ENCODE measurements around the gene ABCC1. TPM values are rescaled to one million over a fixed set of nuclear protein-coding genes. Genes with fewer than 3 reads are reported as not detected.

Gene ABCC1
- total RNA-seq, 1 experiment from 2014 or later: 61.9 TPM

GRCh38 chr16:16025214-16025968, 76.0 kb downstream of the ABCC1 start:
- Mint-ChIP-seq H3K27ac (peak overlapping the region; percentile 53; the same call in 1 of the 2 replicates), H3K36me3 (peaks cover 14% of the 10 kb centered on the region), H3K9me3 (no peaks in the 10 kb centered on the region), H3K4me3 (no peak overlapping the region), H3K4me1 (peaks cover 6% of the 10 kb centered on the region; the same call in 1 of the 2 replicates), H3K27me3 (ENCODE audit: low read depth) (no peaks in the 10 kb centered on the region)
- POLR2A ChIA-PET: no interaction called here
- CTCF ChIA-PET: interaction anchor here (0.9 to 1.4 kb wide), 2 partner anchors 26 to 150 kb away, joined by 3 to 7 read pairs; no protein-coding TSS in a partner anchor
- DNase-seq (ENCODE audit: low spot score): no peak
- TF ChIP-seq ZNF396 (CRISPR knock-in tag; IDR thresholded peaks at IDR 0.05; ENCODE audit: borderline replicate concordance) (no peak), MLX (CRISPR knock-in tag; IDR thresholded peaks at IDR 0.05) (no peak), CREM (CRISPR knock-in tag; IDR thresholded peaks at IDR 0.05) (no peak), ZNF532 (CRISPR knock-in tag; IDR thresholded peaks at IDR 0.05; ENCODE audit: borderline replicate concordance) (no peak), HMGA2 (CRISPR knock-in tag; IDR thresholded peaks at IDR 0.05) (no peak), MYBL2 (CRISPR knock-in tag; IDR thresholded peaks at IDR 0.05) (no peak), MXD4 (CRISPR knock-in tag; IDR thresholded peaks at IDR 0.05; ENCODE audit: borderline replicate concordance) (no peak), FOXP1 (CRISPR knock-in tag; IDR thresholded peaks at IDR 0.05; ENCODE audit: borderline replicate concordance) (no peak), ZNF416 (CRISPR knock-in tag; IDR thresholded peaks at IDR 0.05) (no peak), ATF2 (CRISPR knock-in tag; IDR thresholded peaks at IDR 0.05; ENCODE audit: borderline replicate concordance, low read depth) (no peak), PRRX2 (CRISPR knock-in tag; IDR thresholded peaks at IDR 0.05) (no peak), TP53 (CRISPR knock-in tag; IDR thresholded peaks at IDR 0.05) (no peak), CDX4 (CRISPR knock-in tag; IDR thresholded peaks at IDR 0.05; ENCODE audit: borderline replicate concordance) (no peak), TEAD1 (CRISPR knock-in tag; IDR thresholded peaks at IDR 0.05) (no peak), RELA (CRISPR knock-in tag; IDR thresholded peaks at IDR 0.05; ENCODE audit: borderline replicate concordance) (no peak), NFE2L1 (CRISPR knock-in tag; IDR thresholded peaks at IDR 0.05) (no peak), ARID4B (CRISPR knock-in tag; IDR thresholded peaks at IDR 0.05; ENCODE audit: borderline replicate concordance) (no peak), CREB1 (CRISPR knock-in tag; IDR thresholded peaks at IDR 0.05) (no peak), GTF2I (CRISPR knock-in tag; conservative IDR thresholded peaks at IDR 0.05) (no peak)
- ATAC-seq: no peak; the same call in 1 of the 2 replicates

Data from WTC11 (cell line).